Right atrium auricular region (tissue), 2 donors: ENCODE data around the gene DENND1A. TPM values are rescaled to one million over a fixed set of nuclear protein-coding genes. Genes with fewer than 3 reads are reported as not detected.
"Not testable (repeated sequence)": the region's sequence is repeated elsewhere in the genome, so short reads cannot be mapped to it uniquely, and the experiment has no call there.

ENCODE experiments used
- DNase-seq: peaks from one replicate; pipeline ENCODE4 v3.0.0-alpha.2; 2019; ENCODE audit warnings: low spot score
- H3K27ac ChIP-seq, 2 donors: fragments of 200-600 bp; sonication (generic); 1 replicate in 1 of 2; 2 replicates in 1 of 2; pipeline ENCODE4 v1.5.1; 2016 to 2019
- H3K27me3 ChIP-seq, 2 donors: fragments of 200-600 bp; sonication (generic); one replicate each; pipeline versions ENCODE4 v1.5.1 to v1.6.0; 2017 to 2019
- H3K36me3 ChIP-seq: fragments of 200-600 bp; sonication (generic); one replicate; pipeline ENCODE4 v1.5.1; 2016
- H3K4me1 ChIP-seq, 2 donors: fragments of 200-600 bp; sonication (generic); one replicate each; pipeline versions ENCODE4 v1.5.1 to v1.6.0; 2017 to 2019
- H3K4me3 ChIP-seq, 2 donors: fragments of 200-600 bp; sonication (generic); 1 replicate in 1 of 2; 2 replicates in 1 of 2; pipeline ENCODE4 v1.5.1; 2017 to 2019; ENCODE audit warnings: mild to moderate bottlenecking in 1 of 2, moderate library complexity in 1 of 2
- H3K9me3 ChIP-seq, 2 donors: fragments of 200-600 bp; sonication (generic); one replicate each; pipeline ENCODE4 v1.5.1; 2019
- total RNA-seq, 2 donors: library from RNA; depleted of rRNA; stranded (reverse); fragments of >200 nt; gene quantifications; one replicate each; pipeline ENCODE4 v1.1.0, GENCODE V29; 2016
- TF ChIP-seq, protein P1 (sequence below), 2 donors: fragments of 200-600 bp; sonication (generic); IDR thresholded peaks; one replicate each; pipeline ENCODE4 v1.5.1; 2019; ENCODE audit warnings: antibody characterized with exemption in 2 of 2

DENND1A gene
- total RNA-seq, 2 donors from 2014 or later = 14.9 to 23.6 TPM

DNA sequence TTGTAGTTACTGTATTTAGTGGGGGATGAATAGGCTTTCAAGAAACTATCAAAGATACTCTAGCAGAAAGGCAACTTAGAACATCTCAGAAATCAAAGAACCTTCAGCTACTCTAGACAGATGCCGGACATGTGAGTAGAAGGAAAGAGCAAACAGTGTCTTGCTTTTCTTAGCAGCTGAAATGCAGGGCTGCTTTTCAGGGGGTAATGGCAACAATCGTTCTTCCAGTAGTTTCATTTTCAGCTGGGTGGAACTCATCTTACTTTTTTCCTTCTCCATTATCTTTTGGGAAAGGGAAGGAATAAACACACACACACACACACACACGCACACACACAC, 292.4 kb downstream of the DENND1A start:
- no peak overlapping the region for H3K27ac ChIP-seq
- no peak for DNase-seq
- H3K9me3 ChIP-seq = no peaks in the 10 kb centered on the region
- H3K27me3 ChIP-seq = no peaks in the 10 kb centered on the region
- H3K36me3 ChIP-seq = no peaks in the 10 kb centered on the region
- TF ChIP-seq, protein P1, sequence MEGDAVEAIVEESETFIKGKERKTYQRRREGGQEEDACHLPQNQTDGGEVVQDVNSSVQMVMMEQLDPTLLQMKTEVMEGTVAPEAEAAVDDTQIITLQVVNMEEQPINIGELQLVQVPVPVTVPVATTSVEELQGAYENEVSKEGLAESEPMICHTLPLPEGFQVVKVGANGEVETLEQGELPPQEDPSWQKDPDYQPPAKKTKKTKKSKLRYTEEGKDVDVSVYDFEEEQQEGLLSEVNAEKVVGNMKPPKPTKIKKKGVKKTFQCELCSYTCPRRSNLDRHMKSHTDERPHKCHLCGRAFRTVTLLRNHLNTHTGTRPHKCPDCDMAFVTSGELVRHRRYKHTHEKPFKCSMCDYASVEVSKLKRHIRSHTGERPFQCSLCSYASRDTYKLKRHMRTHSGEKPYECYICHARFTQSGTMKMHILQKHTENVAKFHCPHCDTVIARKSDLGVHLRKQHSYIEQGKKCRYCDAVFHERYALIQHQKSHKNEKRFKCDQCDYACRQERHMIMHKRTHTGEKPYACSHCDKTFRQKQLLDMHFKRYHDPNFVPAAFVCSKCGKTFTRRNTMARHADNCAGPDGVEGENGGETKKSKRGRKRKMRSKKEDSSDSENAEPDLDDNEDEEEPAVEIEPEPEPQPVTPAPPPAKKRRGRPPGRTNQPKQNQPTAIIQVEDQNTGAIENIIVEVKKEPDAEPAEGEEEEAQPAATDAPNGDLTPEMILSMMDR (IDR thresholded peaks at IDR 0.05) = no peak
- peaks cover 0 to 8% of the 10 kb centered on the region in 2 donors for H3K4me1 ChIP-seq
- no peak overlapping the region for H3K4me3 ChIP-seq

DNA sequence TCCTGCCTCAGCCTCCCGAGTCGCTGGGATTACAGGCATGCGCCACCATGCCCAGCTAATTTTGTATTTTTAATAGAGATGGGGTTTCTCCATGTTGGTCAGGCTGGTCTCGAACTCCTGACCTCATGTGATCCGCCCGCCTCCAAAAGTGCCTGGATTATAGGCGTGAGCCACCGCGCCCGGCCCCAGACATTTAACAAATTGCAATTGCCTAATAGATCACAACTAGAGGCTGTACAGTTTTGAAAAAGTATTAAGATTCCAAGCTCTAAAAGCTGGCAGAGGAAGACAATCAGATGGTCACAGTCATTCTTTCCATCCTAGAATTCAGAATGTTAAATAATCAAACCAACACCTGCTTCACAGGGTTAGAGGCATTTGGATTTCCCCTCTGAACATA, 293.1 kb downstream of the DENND1A start:
- H3K4me3 ChIP-seq, DNase-seq, H3K27ac ChIP-seq, H3K4me1 ChIP-seq, H3K27me3 ChIP-seq, H3K36me3 ChIP-seq, H3K9me3 ChIP-seq: not testable (repeated sequence)

GRCh38 chr9:123631862-123632261, 298.1 kb downstream of the DENND1A start:
- no peak for DNase-seq
- TF ChIP-seq, protein P1 (IDR thresholded peaks at IDR 0.05) = no peak
- Histone ChIP-seq H3K4me3 (no peak overlapping the region), H3K27me3 (no peaks in the 10 kb centered on the region), H3K27ac (no peak overlapping the region), H3K36me3 (no peaks in the 10 kb centered on the region), H3K9me3 (no peaks in the 10 kb centered on the region), H3K4me1 (no peaks in the 10 kb centered on the region)

GRCh38 chr9:123630233-123630632, 299.7 kb downstream of the DENND1A start:
- Histone ChIP-seq H3K9me3 (no peaks in the 10 kb centered on the region), H3K27me3 (no peaks in the 10 kb centered on the region), H3K4me3 (no peak overlapping the region), H3K27ac (no peak overlapping the region), H3K4me1 (no peaks in the 10 kb centered on the region), H3K36me3 (no peaks in the 10 kb centered on the region)
- no peak for DNase-seq
- TF ChIP-seq, protein P1 (IDR thresholded peaks at IDR 0.05) = no peak

GRCh38 chr9:123629531-123629930, 300.4 kb downstream of the DENND1A start:
- no peaks in the 10 kb centered on the region for H3K4me1 ChIP-seq
- DNase-seq = no peak

DNA sequence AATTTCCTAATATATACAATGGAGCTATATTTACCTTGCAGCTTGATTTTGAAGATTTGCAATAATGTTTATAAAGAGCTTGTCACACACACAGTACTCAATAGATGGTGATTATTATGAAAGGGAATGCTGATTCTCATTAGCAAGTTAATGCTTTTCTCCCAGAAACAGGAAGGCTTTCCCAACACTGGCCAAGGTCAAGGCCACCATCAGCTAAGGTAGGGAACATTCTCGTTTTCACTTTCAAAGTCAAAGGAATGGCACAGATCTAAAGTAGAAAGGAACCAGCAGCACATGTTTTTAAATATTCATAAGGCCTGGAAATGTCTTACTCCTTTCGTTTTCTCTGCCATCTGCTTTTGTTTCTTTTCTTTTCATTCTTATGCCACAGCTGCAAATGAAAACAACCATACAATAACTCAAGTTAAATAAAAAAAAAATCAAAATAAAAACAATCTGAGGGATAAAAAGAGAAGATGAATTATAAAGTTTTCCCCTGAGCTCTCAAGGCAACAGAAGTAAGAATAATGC, 307.1 kb downstream of the DENND1A start:
- Histone ChIP-seq H3K4me1 (no peaks in the 10 kb centered on the region), H3K36me3 (no peaks in the 10 kb centered on the region), H3K9me3 (no peaks in the 10 kb centered on the region), H3K27me3 (no peaks in the 10 kb centered on the region), H3K4me3 (no peak overlapping the region), H3K27ac (no peak overlapping the region)
- DNase-seq = no peak
- TF ChIP-seq, protein P1 (IDR thresholded peaks at IDR 0.05) = no peak

More at GRCh38 chr9:123629531-123629930, 300.4 kb downstream of the DENND1A start:
- Histone ChIP-seq H3K4me3 (no peak overlapping the region), H3K27me3 (no peaks in the 10 kb centered on the region), H3K9me3 (no peaks in the 10 kb centered on the region), H3K36me3 (no peaks in the 10 kb centered on the region), H3K27ac (no peak overlapping the region)
- TF ChIP-seq, protein P1 (IDR thresholded peaks at IDR 0.05) = no peak
